K562 (cell line): ENCODE data around the gene GALNT7. TPM values are rescaled to one million over a fixed set of nuclear protein-coding genes. Genes with fewer than 3 reads are reported as not detected.

Experiments used
- ATAC-seq: fragments of 200-7000 bp; cut with Tn5 transposase; 3 replicates; pipeline ENCODE4 v1.9.1; 2020; ENCODE audit warnings: moderate library complexity
- BruUV-seq: library from RNA; stranded (reverse); fragments of 400-500 nt; replicated peaks from 2 replicates; lab custom pipeline; 2021; lab: Mats Ljungman, UMichigan
- CTCF ChIA-PET: fragments of 300-600 bp; formaldehyde crosslinking; extraction: SDS; loops from one replicate; lab custom pipeline; 2021; ENCODE audit warnings: low intra/inter-chr PET ratio; lab: Yijun Ruan, JAX
- POLR2A ChIA-PET: fragments of 300-600, 350-650 bp; sonication (Branson Sonifier 250); formaldehyde crosslinking; extraction: SDS; loops from one replicate; lab custom pipeline; 2021; ENCODE audit warnings: antibody characterized with exemption, inconsistent platforms; lab: Yijun Ruan, JAX
- DNase-seq, 4 experiments: peaks; one replicate each; pipeline versions ENCODE4 v3.0.0 to v3.0.0-alpha.2; 2011 to 2018; ENCODE audit warnings: low spot score in 3 of 4, mixed read lengths in 3 of 4; ENCODE audit errors: extremely low read depth in 1 of 4
- FAIRE-seq: peaks from 2 replicates; lab custom pipeline; 2011; peaks lifted over from hg19 to GRCh38; lab: Jason Lieb, UNC
- H2AFZ ChIP-seq: 2 replicates; pipeline ENCODE4 v1.6.0; 2011; ENCODE audit warnings: low read depth, low read length, control low read depth, inconsistent platforms
- H3K27ac ChIP-seq: fragments of 200-600 bp; 3 replicates; pipeline ENCODE4 v1.8.0; 2011; ENCODE audit warnings: low read depth, mild to moderate bottlenecking, control low read depth, inconsistent platforms, low read length, moderate library complexity, mixed read lengths; ENCODE audit errors: extremely low read depth
- H3K27me3 ChIP-seq, 2 experiments: fragments of 300-600 bp in 1 of 2; 2 replicates in 1 of 2; 3 replicates in 1 of 2; pipeline versions ENCODE4 v1.6.0 to v1.8.0; 2011; ENCODE audit warnings: inconsistent platforms in 2 of 2, low read length in 2 of 2, mild to moderate bottlenecking in 1 of 2, mixed read lengths in 1 of 2, moderate library complexity in 1 of 2; ENCODE audit not compliant: control insufficient read depth in 2 of 2, insufficient read depth in 2 of 2
- H3K36me3 ChIP-seq: fragments of 300-600 bp; 3 replicates; pipeline ENCODE4 v1.8.0; 2011; ENCODE audit warnings: mild to moderate bottlenecking, low read length, inconsistent platforms; ENCODE audit not compliant: control insufficient read depth, insufficient read depth
- H3K4me1 ChIP-seq, 2 experiments: fragments of 200-600 bp in 1 of 2; replicated peaks in 1 of 2; 2 replicates in 1 of 2; 3 replicates in 1 of 2; pipeline versions ENCODE4 v1.5.1 to v1.8.0; 2011; ENCODE audit warnings: inconsistent platforms in 2 of 2, low read length in 2 of 2, mild to moderate bottlenecking in 1 of 2, mixed read lengths in 1 of 2, moderate library complexity in 1 of 2; ENCODE audit not compliant: control insufficient read depth in 2 of 2, insufficient read depth in 2 of 2
- H3K4me2 ChIP-seq: 2 replicates; pipeline ENCODE4 v1.6.1; 2011; ENCODE audit warnings: low read length, control low read depth, inconsistent platforms, mixed read lengths; ENCODE audit not compliant: insufficient read depth
- H3K4me3 ChIP-seq: fragments of 200-600 bp; sonication (generic), shearing (Covaris generic); 2 replicates; pipeline ENCODE4 v1.5.1; 2016; ENCODE audit warnings: control low read depth, inconsistent platforms
- H3K79me2 ChIP-seq: fragments of 200-600 bp; 3 replicates; pipeline ENCODE4 v1.8.0; 2011; ENCODE audit warnings: low read length, inconsistent platforms; ENCODE audit not compliant: control insufficient read depth, insufficient read depth
- H3K9ac ChIP-seq, 2 experiments: 2 replicates each; pipeline versions ENCODE4 v1.6.0 to v1.6.1; 2011; ENCODE audit warnings: low read depth in 2 of 2, low read length in 2 of 2, control low read depth in 1 of 2, inconsistent platforms in 1 of 2, mild to moderate bottlenecking in 1 of 2, mixed read lengths in 1 of 2; ENCODE audit not compliant: insufficient read depth in 1 of 2
- H3K9me1 ChIP-seq: one replicate; pipeline ENCODE4 v1.6.0; 2011; ENCODE audit warnings: inconsistent platforms, mild to moderate bottlenecking, low read length, moderate library complexity; ENCODE audit not compliant: control insufficient read depth, insufficient read depth
- H3K9me3 ChIP-seq: replicated peaks from 2 replicates; pipeline ENCODE4 v1.5.1; 2011; ENCODE audit warnings: low read depth, low read length, inconsistent platforms; ENCODE audit not compliant: control insufficient read depth, insufficient read depth
- H4K20me1 ChIP-seq: replicated peaks from 2 replicates; pipeline ENCODE4 v1.6.1; 2011; ENCODE audit warnings: low read length, inconsistent platforms, mixed read lengths; ENCODE audit not compliant: control insufficient read depth, insufficient read depth
- SPI1 ChIP-seq: IDR thresholded peaks from 2 replicates; pipeline ENCODE4 v1.6.1; 2011; ENCODE audit warnings: low read depth, low read length, control low read depth, borderline replicate concordance
- WGBS: fragments of 100-300 bp; shearing (Covaris generic); methylation state at CpG from one replicate; pipeline ENCODE4 v1.1.6; 2016; ENCODE audit warnings: low coverage, mixed read lengths; ENCODE audit not compliant: insufficient coverage; ENCODE audit errors: missing lambda C conversion rate; 5-methylcytosine and 5-hydroxymethylcytosine counted together
- in situ Hi-C: fragments of 300-500 bp; cut with MboI; formaldehyde crosslinking; loops from 4 replicates; pipeline ENCODE4 v1.15.0; 2018; ENCODE audit warnings: inconsistent platforms, mixed read lengths
- intact Hi-C: fragments of 100-400 bp; cut with micrococcal nuclease; formaldehyde crosslinking; loops from 2 replicates; pipeline ENCODE4 v1.14.2; 2022
- polyA plus RNA-seq, 8 experiments: library from polyadenylated mRNA; depleted of rRNA in 4 of 8; stranded (reverse) in 5 of 8; unstranded in 3 of 8; fragments of >200 nt; fragmentation: Nextera tagmentation in 2 of 8; fragmentation: Illumina TruSeq in 1 of 8; extraction: Ambion mirVana in 2 of 8; extraction: Trizol in 1 of 8; gene quantifications; 2 replicates each; pipeline versions ENCODE4 v1.2.1 to v1.2.3, GENCODE V29; 2011 to 2014; ENCODE audit warnings: inconsistent platforms in 1 of 8, missing spikeins in 1 of 8
- total RNA-seq, 7 experiments: library from RNA; depleted of rRNA in 6 of 7; stranded (reverse); fragments of >200 nt in 6 of 7; fragmentation: Illumina TruSeq in 2 of 7; extraction: Trizol in 2 of 7; gene quantifications; 2 replicates each; pipeline versions ENCODE4 v1.2.1 to v1.2.3, GENCODE V29; 2011 to 2021; ENCODE audit warnings: low replicate concordance in 1 of 7
- TF ChIP-seq, protein P1 (sequence below): fragments of 450-650 bp; IDR thresholded peaks from 2 replicates; pipeline ENCODE4 v1.7.0; 2016; ENCODE audit warnings: borderline replicate concordance
- TF ChIP-seq, protein P2 (sequence below): fragments of 450-650 bp; IDR thresholded peaks from 2 replicates; pipeline ENCODE4 v1.6.1; 2018; ENCODE audit not compliant: partially characterized antibody

GALNT7 gene
- total and polyA plus RNA-seq, 9 of the 15 experiments (the other 6 are each of a cell fraction or from before 2014, with no cell fraction given), result 16.7 to 38.7 (median 31.1) TPM

DNA sequence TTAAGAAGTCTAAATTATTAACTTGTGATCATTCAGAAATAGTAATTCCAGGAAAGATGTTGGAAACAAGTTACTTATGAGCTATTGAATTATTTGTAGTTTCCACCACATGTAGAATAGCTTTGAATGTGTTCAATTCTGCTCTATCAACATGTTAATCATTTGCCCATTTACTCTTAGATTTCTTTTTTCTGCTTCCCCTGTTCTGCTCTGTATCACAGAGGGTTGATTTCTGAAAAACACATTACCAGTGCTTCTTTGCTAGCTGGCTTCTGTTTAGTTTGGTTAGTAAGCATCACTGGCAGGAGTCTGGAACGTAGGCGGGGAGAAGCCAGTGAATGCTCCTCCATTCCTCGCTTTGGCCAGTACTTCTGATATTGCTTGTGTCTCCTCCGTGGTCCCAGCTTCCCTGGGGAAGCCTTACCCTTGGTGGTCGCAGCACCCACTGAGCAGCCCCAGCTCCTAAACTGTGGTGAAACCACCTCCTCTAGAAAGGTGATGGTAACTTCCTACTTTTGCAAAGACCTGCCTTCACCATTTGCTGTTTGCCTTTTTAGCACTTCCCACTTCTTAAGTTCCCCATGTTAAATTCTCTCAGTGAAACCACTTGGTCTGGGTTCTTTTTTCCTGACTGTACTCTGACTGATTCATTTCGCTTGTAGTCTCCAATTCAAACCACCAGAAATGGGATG lies 40.3 kb upstream of the GALNT7 start:
- Histone ChIP-seq H3K4me1 (peaks cover 8 to 28% of the 10 kb centered on the region in 2 experiments; a peak in 4 of 5 replicates), H4K20me1 (no peaks in the 10 kb centered on the region), H3K27ac (no peak overlapping the region), H3K36me3 (no peaks in the 10 kb centered on the region), H3K9me3 (no peaks in the 10 kb centered on the region), H2AFZ (peak overlapping the region; percentile 78), H3K4me2 (no peak overlapping the region), H3K9me1 (no peaks in the 10 kb centered on the region), H3K79me2 (no peaks in the 10 kb centered on the region), H3K27me3 (no peaks in the 10 kb centered on the region), H3K4me3 (no peak overlapping the region), H3K9ac (peak overlapping the region in 1 of 2 experiments; percentile 8; a peak in 1 of 4 replicates)
- ChIA-PET CTCF (no interaction called here), POLR2A (interaction anchor here (0.7 to 0.8 kb wide), 2 partner anchors 15 to 20 kb away, joined by 3 to 4 read pairs; no protein-coding TSS in a partner anchor)
- ATAC-seq, result no peak; the same call in 2 of the 3 replicates
- TF ChIP-seq, protein P1, sequence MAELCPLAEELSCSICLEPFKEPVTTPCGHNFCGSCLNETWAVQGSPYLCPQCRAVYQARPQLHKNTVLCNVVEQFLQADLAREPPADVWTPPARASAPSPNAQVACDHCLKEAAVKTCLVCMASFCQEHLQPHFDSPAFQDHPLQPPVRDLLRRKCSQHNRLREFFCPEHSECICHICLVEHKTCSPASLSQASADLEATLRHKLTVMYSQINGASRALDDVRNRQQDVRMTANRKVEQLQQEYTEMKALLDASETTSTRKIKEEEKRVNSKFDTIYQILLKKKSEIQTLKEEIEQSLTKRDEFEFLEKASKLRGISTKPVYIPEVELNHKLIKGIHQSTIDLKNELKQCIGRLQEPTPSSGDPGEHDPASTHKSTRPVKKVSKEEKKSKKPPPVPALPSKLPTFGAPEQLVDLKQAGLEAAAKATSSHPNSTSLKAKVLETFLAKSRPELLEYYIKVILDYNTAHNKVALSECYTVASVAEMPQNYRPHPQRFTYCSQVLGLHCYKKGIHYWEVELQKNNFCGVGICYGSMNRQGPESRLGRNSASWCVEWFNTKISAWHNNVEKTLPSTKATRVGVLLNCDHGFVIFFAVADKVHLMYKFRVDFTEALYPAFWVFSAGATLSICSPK, result no peak
- TF ChIP-seq SPI1, result peak; percentile 51; the same call in 1 of the 2 replicates
- TF ChIP-seq, protein P2, sequence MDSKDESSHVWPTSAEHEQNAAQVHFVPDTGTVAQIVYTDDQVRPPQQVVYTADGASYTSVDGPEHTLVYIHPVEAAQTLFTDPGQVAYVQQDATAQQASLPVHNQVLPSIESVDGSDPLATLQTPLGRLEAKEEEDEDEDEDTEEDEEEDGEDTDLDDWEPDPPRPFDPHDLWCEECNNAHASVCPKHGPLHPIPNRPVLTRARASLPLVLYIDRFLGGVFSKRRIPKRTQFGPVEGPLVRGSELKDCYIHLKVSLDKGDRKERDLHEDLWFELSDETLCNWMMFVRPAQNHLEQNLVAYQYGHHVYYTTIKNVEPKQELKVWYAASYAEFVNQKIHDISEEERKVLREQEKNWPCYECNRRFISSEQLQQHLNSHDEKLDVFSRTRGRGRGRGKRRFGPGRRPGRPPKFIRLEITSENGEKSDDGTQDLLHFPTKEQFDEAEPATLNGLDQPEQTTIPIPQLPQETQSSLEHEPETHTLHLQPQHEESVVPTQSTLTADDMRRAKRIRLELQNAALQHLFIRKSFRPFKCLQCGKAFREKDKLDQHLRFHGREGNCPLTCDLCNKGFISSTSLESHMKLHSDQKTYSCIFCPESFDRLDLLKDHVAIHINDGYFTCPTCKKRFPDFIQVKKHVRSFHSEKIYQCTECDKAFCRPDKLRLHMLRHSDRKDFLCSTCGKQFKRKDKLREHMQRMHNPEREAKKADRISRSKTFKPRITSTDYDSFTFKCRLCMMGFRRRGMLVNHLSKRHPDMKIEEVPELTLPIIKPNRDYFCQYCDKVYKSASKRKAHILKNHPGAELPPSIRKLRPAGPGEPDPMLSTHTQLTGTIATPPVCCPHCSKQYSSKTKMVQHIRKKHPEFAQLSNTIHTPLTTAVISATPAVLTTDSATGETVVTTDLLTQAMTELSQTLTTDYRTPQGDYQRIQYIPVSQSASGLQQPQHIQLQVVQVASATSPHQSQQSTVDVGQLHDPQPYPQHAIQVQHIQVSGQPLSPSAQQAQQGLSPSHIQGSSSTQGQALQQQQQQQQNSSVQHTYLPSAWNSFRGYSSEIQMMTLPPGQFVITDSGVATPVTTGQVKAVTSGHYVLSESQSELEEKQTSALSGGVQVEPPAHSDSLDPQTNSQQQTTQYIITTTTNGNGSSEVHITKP, result peak; percentile 53
- FAIRE-seq, result no peak
- intact Hi-C loops, result no loop called here
- no peak for DNase-seq
- in situ Hi-C loops, result no loop called here
- WGBS, result 54% methylated on average over 6 of the region's 6 CpGs
- no TSS peak for BruUV-seq
